ENCODE data around the gene BHLHA15.

The BHLHA15 gene

DNA sequence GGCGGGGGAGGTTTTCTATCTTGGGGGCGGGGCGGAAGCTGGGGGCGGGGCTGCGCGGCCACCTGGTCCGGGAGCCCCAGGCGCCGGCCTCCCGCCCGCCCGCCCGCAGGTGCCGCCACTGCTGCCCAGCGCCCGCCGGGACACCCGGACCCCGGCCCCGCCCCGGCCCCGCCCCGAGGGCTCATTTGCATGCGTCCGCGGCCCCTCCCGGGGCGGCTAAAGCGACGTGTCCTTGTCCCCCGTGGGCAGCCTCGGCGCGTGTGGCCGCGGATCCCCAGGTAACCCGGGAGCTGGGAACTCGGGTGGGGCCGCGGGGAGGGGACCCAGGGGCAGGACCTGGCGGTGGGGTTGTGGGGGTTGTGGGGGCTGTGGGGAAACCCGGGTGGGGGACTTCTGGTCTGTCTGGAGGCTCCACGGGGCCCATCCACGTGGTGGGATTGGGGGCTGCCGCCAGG is at the start of gene BHLHA15:
Gene BHLHA15 (plus strand): TSS at position 219 of the 455 bp plus-strand sequence. CDS start 871 bp downstream, outside the sequence.
- no peak for DNase-seq (ENCODE audit: low read depth)

DNA sequence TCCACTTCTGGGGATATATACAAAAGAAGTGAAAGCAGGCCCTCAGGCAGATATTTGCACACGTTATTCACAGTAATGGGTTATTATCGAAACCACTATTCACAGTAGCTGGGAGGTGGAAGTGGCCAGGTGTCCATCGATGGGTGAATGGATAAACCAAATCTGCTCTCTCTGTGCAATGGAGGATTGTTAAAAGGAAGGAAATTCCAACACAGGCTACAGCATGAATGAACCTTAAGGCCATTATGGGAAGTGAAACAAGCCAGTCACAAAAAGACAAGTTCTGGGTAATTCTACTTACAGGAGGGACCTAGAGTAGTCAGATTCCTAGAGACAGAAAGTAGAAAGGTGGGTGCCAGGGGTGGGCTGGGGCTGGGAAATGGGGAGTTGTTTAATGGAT is 48.5 kb upstream of the BHLHA15 start:
- DNase-seq (ENCODE audit: low read depth): no peak

DNA sequence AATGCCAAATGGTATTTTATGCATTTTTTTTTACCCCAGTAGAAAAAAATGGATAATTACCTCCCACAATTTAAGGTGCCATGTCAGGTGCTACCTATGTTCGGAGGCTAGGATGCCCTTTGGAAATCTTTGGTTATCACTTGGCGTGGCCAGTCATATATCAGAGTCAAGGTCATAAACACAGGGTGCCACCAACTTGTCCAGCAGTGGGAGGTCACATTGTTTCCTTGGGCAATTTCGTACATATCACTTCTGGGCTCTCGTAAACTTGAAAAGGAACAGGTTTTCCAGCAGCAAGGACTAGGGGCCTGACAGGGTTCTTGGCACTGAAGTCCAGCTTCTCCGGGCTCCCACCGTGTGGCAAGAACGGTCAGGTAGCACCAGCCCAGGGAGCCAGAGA is 48.0 kb upstream of the BHLHA15 start:
- no peak for DNase-seq (ENCODE audit: low read depth)

DNA sequence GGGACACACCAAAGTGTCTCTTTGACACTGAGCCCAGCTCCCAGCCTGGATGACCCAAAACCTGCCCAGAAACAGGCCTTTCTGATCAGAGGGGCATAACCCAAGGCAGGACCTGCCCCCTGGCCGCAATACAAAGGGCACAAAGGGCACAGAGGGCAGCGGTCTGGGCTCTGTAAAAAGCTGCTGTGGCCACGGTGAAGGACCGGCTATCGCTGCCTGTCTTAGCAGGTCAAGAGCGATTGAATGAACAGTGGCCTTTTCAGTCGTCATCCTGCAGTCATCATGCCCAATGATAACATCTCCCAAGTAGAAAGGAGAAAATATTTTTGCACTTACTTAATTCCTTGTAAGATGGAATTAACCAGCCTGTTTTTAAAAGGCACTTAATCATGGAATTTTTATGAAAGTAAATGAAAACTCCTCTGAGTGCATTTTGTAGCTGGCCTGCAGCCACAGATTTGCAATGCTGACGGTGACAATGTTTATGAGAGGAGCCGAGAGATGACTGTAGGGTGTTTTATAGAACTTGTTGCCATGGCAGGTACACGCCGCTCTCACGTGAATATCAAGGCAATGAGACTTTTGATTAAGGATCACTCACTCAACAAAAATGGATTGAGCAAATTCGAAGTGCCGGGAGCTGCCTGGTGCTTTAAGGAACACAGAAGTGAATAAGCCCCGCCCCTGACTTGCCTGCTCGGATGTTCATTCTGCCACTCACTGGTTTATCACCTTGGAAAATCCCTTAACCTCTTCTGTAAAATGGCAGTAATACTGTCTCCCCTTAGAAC is 47.3 kb upstream of the BHLHA15 start:
- no peak for DNase-seq (ENCODE audit: low read depth)

DNA sequence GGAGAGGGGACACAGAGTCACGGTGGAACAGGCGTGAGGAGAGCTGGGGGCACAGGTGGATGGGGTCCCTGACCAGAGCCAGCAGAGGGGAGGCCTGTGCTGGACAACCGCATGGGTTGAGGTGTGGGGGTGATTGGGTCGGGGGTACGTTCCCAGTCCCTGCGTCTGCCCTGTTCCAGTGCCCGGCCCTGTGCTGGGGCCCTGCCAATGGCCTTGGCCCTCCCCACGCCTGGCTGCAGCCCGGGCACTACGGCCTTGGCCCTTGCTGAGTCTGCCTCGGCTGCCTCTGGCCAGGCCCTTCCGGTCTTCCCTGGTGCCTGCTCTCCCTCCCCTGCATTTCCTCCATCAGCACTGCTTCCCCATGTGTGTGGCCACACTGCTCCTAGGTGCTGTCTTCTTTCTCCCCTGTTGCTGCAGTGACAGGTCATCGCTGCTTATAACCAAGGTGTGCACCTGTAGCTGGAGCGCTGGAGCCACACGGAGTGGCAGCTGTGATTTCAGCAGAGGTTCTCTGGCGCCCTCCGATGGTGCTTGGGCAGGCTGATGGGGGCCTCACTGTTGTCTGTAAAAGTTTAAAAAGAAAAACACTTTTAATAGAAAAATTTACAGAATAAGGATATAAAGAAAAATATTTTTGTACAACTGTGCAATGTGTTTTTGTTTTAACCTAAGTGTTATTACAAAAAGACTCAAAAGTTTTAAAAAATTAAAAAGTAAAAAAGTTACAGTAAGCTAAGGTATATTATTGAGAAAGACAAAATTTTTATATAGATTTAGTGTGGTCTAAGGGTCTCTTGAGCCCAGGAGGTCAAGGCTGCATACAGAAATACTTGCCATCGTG is 45.2 kb upstream of the BHLHA15 start:
- peak; percentile 46 for DNase-seq (ENCODE audit: low read depth)

DNA sequence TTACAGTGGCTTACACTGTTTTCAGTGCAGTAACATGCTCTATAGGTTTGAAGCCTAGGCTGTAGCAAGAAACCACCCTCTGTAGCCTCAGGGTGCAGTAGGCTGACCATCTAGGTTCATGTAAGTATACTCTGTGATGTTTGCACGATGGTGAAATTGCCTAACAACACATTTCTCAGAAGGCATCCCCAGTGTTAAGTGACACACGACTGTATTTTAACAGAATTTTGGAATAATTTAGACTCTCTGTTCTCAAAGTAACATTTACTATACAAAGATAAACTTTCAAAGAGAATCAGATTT is 44.6 kb upstream of the BHLHA15 start:
- DNase-seq (ENCODE audit: low read depth): no peak

DNA sequence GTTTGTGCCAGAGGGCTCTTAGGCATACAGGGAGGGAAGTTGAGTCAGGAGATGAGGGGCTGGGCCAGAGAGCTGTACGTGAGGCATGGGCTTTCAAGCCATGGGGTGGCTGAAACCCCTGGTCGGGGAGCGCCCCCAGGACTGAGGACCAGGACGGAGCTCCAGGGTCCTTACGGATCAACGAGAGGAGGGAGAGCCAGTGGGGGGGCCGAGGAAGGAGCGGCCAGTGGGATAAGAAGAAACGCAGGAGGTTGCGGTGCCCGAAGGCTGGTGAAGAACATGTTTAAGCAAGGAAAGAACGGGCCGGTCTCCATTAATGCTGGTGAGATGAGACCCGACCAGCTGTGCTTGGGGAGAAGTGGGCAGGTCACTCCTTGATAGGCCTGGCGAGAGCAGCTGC is 43.6 kb upstream of the BHLHA15 start:
- DNase-seq (ENCODE audit: low read depth): no peak

DNA sequence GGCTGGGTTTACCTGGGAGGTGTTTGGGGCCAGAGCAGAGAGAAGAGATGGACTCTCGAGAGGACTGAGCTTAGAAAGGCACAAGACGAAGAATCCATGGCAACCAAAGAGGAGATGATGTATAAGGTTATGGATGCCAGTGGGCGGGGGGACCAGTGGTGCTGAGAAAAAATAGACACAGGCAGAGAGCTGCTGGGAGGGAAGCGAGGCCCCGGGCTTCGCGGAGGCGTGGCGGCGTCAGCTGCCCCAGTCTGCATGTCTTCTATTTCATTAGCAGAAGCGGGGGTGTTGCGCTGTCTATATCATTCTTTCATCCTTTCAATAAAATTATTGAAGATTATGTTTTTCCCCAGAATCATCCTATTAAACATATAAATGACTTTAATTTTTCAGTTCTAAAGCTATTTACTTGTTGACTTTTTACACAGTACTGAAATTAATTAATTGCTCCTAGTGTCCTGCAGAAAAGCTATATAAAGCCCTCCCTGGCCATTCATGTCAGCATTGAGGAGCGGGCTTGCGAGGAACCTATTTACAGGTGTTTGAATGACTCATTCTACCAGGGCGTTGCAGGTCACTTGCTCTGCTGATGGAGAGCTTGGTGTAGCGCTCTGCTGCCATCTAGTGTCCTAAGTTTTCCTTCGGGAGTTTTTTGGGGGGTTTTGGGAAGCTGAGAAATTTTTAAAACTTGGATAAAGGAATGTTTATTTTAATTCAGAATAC is 42.9 kb upstream of the BHLHA15 start:
- DNase-seq (ENCODE audit: low read depth): peak; percentile 46

DNA sequence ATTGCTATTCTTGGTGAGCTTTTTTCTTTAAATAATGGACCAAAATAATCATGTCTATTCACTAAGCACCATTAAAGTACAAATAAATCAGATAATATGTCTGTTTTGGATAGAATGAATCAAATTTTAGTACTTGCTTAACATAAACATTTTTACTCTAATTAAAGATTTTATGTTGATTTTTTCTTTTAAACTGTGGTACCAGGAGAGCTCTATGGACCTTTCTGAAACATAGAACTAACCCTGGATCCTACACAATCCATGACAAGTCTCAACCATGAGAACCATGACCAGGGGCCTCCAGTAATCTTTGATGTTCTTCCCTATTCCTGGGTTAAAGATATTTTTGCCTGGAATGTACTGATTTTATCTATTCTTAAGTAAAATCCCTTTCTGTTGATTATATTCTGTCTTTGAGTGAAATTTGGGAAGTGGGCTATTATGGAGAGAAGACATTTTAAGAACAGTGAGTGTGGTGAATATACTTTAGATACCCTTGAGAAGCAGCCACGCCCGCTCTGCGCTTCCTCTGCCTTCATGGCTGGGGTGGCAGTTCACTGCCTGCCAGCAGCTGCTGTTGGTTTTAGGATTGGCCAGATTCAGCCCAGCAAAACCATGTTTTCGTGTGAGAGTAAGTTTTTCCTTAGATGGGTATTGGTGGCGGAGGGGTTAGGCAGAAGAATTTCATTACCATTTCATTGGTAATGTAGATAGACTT is 42.2 kb upstream of the BHLHA15 start:
- no peak for DNase-seq (ENCODE audit: low read depth)

DNA sequence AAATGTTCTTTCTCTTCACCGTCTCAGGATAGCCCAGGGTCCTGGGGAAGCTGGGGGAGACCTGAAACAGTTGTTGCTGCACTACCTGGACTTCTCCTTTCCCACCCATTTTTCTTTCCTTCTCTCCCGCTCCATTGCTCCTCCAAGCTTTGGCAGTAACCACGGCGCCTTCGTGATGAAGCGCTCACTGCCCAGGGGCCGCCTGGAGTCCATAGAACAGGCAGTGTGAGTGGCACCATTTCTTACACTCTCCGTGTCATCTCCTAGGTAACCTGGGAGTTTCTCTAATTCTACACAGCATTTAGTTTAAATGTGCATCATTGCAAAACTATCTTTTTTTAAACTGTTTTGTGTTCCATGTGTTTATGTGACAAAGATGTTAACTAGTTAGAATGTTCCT is 40.3 kb upstream of the BHLHA15 start:
- DNase-seq (ENCODE audit: low read depth): no peak

DNA sequence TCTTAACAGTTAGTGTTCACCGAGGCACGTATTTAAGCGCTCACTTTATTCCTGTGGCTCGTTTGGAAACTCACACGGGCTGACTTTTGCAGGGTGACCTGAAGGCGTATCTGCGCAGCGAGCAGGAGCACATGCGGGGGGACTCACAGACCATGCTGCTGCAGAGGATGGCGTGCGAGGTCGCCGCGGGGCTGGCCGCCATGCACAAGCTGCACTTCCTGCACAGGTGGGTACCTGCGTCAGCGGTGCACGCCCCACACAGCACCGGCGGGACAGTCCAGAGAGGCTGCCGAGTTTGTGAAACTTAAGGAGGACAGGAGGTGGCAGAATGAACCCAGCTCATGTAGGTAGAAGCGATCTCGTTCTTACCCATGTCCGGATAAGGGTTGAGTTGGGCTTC is 39.8 kb upstream of the BHLHA15 start:
- DNase-seq (ENCODE audit: low read depth): no peak

DNA sequence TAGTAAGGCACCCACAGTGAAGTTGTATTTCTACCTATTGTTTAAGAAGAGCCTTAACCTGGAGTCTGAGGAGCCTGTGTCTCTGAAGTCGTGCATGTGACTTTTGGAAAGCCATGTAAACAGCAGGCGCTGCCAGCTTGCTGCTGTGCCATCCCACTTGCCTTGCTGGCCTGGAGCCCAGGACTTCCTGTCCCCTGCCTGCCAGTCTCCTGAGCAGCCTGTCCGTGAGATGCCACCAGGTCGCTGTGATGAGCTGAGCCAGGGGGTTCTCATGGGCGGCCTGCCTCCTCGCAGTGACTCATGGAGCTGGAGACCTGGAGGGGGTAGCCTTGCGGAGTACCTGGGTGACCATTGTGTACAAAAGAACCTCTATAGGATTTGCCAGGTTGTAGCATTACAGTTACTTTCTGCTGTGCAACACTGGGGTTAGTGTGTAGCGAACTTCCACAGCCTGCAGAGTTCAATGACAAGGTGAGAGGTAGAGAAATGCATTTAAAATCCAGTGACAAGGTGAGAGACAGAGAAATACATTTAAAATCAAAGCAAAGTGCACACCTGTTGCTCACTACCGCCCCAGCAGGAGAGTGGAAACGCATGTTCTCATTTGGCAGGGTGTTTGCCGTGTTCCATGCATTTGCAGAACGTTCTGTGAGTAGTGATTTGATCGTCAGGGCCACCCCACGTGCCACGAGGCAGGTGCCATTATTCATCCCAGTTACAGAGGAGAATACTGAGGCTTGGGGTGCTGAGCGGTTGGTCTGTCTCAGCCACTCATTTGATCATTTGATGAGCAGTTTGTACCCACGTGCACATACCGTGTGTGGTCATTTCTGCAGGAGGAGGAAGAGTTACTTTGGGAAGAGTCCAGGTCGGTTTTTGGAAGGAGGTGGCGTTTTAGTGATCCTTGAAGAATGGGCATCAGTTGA is 36.6 kb upstream of the BHLHA15 start:
- DNase-seq (ENCODE audit: low read depth): no peak

DNA sequence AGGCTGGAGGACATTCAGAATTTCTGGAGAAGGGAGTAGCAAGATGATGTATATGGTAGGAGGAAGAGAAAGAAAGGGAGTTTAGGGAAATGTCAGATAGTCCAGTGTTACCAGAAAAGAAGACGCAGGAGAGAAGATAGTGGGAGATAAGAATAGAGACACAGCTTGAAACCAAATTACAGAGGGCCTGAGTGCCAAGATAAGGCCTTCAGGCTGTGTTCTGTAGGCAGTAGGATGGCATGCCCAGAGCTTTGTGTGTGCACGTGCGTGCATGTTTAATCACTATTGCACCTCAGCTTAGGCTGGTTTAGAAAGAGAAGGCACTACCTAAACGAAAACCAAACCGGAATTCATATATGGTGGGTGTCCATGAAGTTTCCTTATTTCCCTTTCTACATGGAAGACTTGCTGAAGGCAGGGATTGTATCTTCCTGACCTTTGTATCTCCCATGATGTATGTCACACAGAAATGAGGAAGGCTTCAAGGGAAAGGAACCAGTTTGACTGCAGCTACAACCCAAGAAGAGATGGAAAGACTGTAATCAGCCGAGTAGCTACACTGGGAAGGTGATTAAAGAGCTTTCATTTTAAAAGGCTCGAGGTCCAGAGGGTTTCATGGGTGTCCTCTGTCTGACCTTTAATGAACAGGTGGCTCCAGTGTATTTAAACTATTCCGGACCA is 35.8 kb upstream of the BHLHA15 start:
- no peak for DNase-seq (ENCODE audit: low read depth)

DNA sequence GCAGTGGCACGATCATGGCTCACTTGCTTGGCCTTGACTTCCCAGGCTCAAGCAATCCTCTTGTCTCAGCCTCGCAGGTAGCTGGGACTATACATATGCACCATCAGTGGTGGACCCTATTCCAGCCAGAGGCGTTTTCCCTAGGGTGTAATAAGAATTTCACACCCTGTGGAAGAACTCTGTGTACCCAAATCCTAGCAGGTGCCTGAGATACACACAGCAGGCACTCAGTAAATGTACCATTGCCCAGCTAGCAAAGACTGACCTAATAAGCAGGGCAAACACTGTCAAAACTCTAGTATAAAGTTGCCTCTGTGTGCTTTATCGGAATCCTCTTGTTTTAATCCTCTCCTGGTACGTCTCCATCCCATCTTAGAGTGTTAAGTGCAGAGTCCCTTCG is 33.7 kb upstream of the BHLHA15 start:
- no peak for DNase-seq (ENCODE audit: low read depth)

DNA sequence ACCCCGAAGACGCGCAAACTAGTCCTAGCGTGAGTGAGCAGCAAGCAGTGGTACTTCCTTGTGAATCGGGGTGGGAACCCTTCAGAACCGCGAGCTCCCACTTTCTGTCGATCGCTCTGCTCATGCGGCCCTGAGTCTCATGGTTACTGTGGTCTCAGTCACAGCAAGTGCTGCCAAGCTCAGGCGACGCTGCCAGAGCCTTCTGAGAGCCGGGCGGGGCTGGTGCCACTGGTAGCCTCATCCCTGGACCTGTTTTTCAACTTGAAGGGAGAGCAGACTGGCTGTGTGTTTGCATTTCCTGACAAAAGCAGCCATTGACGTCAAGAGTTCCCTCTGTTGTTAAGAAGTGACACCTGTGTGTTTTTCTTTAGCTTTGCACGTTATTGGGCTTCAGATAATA is 32.9 kb upstream of the BHLHA15 start:
- no peak for DNase-seq (ENCODE audit: low read depth)

DNA sequence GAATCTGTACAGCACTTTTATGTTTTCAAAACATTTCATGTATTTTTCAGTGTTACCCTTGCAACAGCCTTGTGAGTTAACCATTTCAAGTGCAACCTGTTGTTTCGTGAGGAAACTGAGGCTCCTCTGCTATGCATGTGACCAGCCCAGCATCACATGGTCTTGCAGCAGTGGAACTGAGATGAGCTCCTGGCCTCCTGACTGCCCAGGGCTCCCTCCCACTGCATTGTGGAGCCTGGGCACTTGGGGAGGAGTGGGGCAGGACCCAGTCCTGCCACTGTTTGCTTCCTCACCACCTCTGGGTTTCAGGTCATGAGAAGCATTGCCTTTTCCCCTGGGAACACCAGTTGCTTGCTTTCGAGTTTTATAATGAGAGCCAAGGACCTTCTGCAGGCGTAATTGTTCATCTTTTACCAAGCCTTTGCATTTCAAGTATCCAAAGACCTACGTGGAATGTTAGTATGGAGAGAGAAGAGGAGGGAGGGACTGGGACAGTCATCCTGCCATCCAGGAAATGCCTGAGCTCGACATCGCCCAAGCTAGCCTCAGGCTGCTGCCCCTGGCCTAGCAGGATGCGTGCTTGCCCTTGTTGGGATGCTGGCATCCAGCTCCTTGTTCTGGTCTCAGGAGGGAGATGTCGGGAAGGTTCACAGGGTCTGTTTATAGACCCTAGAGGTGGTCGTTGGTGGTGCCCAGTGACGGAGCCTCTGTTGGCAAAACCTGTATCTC is 32.3 kb upstream of the BHLHA15 start:
- no peak for DNase-seq (ENCODE audit: low read depth)

DNA sequence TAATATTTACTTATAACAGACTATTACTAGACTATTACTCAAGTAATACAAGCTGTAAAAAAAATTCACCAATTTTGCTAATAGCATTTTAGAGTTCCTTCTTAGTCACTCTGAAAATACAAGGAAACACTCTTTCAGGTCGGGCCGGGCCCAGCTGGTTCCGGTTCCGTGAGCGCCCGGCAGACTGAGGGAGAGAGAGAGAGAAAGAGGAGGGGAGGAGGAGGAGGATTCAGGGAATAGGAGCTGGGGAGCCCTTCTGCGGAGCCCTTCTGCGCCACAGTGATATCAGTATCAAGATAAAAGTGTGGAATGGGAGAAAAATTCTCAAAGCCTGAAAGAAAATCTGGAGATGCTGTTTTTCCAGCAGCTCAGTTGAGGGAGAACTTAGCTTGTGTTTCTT is 30.5 kb upstream of the BHLHA15 start:
- no peak for DNase-seq (ENCODE audit: low read depth)

DNA sequence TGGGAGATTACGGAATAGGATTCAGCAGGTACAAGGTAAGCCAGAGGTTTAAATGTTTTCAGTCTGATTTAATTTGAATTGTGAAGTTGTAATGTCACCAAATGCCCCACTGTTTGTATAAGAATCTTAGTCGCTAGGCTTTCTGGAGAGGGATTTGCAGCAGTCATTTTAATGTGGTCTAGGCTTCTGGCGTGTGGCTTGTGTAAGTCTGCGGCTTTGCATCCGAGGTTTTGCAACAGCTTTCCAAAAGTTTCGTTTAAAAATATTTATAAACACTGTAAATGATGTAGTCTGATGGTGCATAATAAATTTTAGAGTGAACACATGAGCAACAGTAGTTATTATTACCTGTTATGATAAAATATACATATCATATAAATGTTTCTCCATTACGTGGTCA is 26.1 kb upstream of the BHLHA15 start:
- no peak for DNase-seq (ENCODE audit: low read depth)

DNA sequence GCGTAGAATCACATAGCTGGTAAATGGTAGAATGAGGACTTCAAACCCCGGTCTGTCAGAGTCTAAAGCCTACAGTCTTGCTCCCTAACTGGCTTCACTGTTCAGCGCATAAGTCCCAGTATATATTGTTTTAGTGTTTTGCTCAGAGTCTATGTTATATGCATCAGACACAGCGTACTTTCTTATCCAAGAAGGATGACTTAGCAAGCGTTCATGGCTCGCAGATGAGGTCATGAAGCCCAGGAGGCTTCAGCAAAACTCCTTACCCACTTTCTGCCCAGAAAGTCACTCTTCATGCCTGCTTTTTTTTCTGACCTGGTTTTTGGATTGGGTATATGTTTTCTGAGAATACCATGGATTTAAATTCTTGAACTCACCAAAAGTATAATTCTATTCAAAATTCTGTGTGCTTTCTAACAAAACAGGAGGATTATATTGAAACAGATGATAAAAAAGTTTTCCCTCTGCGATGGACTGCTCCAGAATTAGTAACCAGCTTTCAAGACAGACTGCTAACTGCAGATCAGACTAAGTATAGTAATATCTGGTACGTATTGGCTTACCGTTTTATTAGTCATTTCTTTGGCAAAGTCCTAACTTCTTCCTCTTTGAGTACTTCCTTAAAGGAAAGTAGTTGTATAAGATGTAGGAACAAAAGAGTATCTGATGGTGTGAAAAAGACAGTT is 24.6 kb upstream of the BHLHA15 start:
- no peak for DNase-seq (ENCODE audit: low read depth)

Data from activated T-cell treated with anti-CD3 and anti-CD28 coated beads for 1 hour (primary cell).